Activated CD8-positive, alpha-beta memory T cell treated with anti-CD3 and anti-CD28 coated beads, Interleukin-2, amount 10 ng/mL, durations not matched to agents 7 days and 5 days (primary cell): ENCODE data around the gene RABGGTB. TPM values are rescaled to one million over a fixed set of nuclear protein-coding genes. Genes with fewer than 3 reads are reported as not detected.
"Not testable (repeated sequence)": the region's sequence is repeated elsewhere in the genome, so short reads cannot be mapped to it uniquely, and the experiment has no call there.

Experiments
- ATAC-seq: fragments of 150-1000 bp; cut with Tn5 transposase; one replicate; pipeline ENCODE4 v1.10.0; 2021; ENCODE audit warnings: moderate library complexity
- CTCF ChIA-PET: fragments of 350-600 bp; sonication (Branson Sonifier 250); formaldehyde crosslinking; loops from one replicate; lab custom pipeline; 2021; ENCODE audit warnings: antibody characterized with exemption; lab: Charles Lee
- DNase-seq: peaks from one replicate; pipeline ENCODE4 v3.0.0-alpha.2; 2020
- H3K27ac Mint-ChIP-seq: one replicate; pipeline ENCODE4 v1.8.0; 2021; ENCODE audit warnings: mild to moderate bottlenecking, mixed read lengths
- H3K27me3 Mint-ChIP-seq: one replicate; pipeline ENCODE4 v1.8.0; 2021; ENCODE audit warnings: mixed read lengths
- H3K36me3 Mint-ChIP-seq: one replicate; pipeline ENCODE4 v1.8.0; 2021; ENCODE audit warnings: mild to moderate bottlenecking, mixed read lengths
- H3K4me1 Mint-ChIP-seq: one replicate; pipeline ENCODE4 v1.8.0; 2021; ENCODE audit warnings: mixed read lengths
- H3K4me3 Mint-ChIP-seq: one replicate; pipeline ENCODE4 v1.8.0; 2021; ENCODE audit warnings: mild to moderate bottlenecking, moderate library complexity, mixed read lengths
- H3K9me3 Mint-ChIP-seq: one replicate; pipeline ENCODE4 v1.8.0; 2022; ENCODE audit warnings: low read depth, mixed read lengths
- total RNA-seq, 2 experiments: library from RNA; stranded (reverse); gene quantifications; one replicate each; pipeline ENCODE4 v1.2.3, GENCODE V29; 2021

The RABGGTB gene
- total RNA-seq = 100 to 1,000 TPM in 1 of 2 experiments, 10 to 100 TPM in 1; 94.0 to 114 TPM

DNA sequence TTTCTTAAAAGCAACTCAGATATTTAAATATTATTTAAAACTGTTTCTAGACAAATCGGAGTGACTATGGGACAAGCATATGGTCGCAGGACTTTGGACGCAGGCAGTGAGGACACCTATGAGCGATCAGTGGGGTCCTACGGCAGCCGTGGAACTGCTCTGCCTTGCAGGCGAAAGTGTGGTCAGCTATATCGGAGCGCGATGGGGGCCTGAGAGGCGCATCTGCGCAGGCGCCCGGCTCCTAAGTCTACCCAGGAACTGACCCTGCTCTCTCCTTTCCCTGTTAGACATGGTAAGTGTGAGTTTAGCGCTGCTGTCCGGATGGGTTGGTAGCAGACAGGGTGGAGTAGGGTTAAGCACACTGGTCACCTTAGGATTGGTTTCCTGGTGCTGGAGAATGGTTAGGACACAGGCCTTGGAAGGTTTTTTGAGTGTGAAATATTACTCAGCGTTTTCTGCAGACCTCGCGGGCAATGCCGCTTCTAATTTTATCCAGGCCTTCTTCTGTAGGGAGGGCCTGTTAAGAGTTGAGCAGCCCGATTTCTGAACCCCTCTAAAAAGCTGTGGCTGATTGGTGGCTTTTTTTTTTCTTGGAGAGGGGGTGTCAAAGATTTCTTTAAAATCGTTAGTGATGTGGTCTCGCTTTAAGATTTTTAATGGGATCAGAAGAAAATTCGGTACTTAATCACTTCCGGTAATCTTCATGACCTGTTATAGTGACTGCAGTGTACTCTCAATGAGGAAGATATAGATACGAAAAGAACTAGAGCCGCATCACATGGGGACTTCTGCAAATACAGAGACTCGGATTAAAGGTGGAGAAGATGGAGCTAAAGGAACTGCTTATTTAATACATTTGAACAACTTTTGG, at the start of gene RABGGTB:
RABGGTB (plus strand) TSS at position 274 of the 871 bp plus-strand sequence; CDS start at position 290, 16 bp downstream.
- Mint-ChIP-seq H3K4me1 (peaks cover 37% of the 10 kb centered on the region), H3K27me3 (peaks cover 3% of the 10 kb centered on the region), H3K36me3 (peaks cover 48% of the 10 kb centered on the region), H3K27ac (peak within 1 kb of the TSS; percentile 90), H3K9me3 (no peaks in the 10 kb centered on the region), H3K4me3 (peak within 1 kb of the TSS; percentile 99)
- DNase-seq (peak; percentile 97), ATAC-seq (peak; percentile 96)
- CTCF ChIA-PET = interaction anchor here (0.7 kb wide), 1 partner anchor 9 kb away, joined by 4 read pairs; no protein-coding TSS in a partner anchor

DNA sequence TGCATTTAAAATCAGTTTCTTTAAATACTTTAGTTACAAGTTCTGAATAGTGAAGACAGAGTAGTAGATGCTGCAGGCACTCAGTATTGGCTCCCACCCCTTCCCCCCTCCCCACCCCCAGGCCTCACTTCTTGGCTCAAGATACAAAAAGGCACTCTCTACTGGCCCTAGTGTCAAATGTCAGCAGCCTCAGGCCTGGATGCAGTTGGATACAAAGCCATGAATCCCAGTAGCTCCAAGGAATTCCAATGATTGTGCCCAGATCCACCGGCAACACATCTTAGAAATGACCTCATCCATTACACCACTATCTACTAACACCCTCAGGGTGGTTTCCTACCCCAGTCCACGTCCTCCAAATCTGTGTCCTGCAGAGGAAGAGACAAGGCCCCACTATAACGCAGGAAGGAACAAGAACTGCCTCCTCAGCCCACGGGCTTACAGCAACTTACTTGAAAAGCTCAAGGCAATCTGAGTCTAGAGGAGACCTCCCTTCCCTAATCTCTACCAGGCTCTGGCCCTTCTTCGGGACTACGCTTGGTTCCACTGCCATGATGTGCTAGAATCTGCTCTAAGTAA, 43.9 kb upstream of the RABGGTB start:
- Mint-ChIP-seq H3K9me3 (no peaks in the 10 kb centered on the region), H3K4me1 (peaks cover 4% of the 10 kb centered on the region), H3K4me3 (no peak overlapping the region), H3K27me3 (no peaks in the 10 kb centered on the region), H3K36me3 (peaks cover 32% of the 10 kb centered on the region), H3K27ac (no peak overlapping the region)
- ATAC-seq (no peak), DNase-seq (no peak)
- CTCF ChIA-PET = no interaction called here

DNA sequence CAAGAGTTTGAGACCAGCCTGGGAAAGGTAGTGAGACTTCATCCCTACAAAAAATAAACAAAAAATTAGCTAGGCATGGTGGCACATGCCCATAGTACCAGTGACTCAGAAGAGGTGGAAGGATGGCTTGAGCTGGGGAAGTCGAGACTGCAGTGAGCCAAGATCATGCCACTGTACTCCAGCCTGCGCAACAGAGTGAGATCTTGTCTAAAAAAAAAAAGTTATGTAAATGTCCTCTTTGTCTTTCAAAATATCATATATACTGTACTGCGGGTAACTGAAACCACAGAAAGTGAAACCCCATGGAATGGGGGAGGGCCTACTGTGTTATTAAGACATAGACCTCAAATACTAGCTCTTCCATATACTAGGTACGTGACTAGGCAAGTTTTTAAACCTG, 40.8 kb upstream of the RABGGTB start:
- Mint-ChIP-seq H3K9me3 (no peaks in the 10 kb centered on the region), H3K4me3 (no peak overlapping the region), H3K4me1 (peaks cover 4% of the 10 kb centered on the region), H3K27ac (no peak overlapping the region), H3K36me3 (peaks cover 27% of the 10 kb centered on the region), H3K27me3 (no peaks in the 10 kb centered on the region)
- CTCF ChIA-PET = no interaction called here
- ATAC-seq = no peak
- DNase-seq = no peak

DNA sequence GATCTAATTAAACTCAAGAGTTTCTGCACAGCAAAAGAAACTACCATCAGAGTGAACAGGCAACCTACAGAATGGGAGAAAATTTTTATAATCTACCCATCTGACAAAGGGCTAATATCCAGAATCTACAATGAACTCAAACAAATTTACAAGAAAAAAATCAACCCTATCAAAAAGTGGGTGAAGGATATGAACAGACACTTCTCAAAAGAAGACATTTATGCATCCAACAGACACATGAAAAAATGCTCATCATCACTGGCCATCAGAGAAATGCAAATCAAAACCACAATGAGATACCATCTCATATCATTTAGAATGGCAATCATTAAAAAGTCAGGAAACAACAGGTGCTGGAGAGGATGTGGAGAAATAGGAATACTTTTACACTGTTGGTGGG, 28.8 kb upstream of the RABGGTB start:
- H3K27ac Mint-ChIP-seq, H3K27me3 Mint-ChIP-seq, H3K4me3 Mint-ChIP-seq, H3K9me3 Mint-ChIP-seq, ATAC-seq, H3K4me1 Mint-ChIP-seq, DNase-seq, CTCF ChIA-PET: not testable (repeated sequence)
- peaks cover 67% of the 10 kb centered on the region for H3K36me3 Mint-ChIP-seq

DNA sequence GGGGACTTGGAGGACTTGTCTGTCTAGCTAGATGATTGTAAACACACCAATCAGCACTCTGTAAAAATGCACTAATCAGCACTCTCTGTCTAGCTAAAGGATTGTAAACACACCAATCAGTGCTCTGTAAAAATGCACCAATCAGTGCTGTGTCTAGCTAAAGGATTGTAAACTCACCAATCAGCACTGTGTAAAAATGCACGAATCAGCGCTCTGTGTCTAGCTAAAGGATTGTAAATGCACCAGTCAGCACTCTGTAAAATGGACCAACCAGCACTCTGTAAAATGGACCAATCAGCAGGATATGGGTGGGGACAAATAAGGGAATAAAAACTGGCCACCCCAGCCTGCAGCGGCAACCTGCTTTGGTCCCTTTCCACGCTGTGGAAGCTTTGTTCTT, 27.5 kb upstream of the RABGGTB start:
- DNase-seq, H3K4me1 Mint-ChIP-seq, H3K9me3 Mint-ChIP-seq, ATAC-seq, H3K4me3 Mint-ChIP-seq, H3K27me3 Mint-ChIP-seq, H3K27ac Mint-ChIP-seq, CTCF ChIA-PET: not testable (repeated sequence)
- H3K36me3 Mint-ChIP-seq = peaks cover 57% of the 10 kb centered on the region

DNA sequence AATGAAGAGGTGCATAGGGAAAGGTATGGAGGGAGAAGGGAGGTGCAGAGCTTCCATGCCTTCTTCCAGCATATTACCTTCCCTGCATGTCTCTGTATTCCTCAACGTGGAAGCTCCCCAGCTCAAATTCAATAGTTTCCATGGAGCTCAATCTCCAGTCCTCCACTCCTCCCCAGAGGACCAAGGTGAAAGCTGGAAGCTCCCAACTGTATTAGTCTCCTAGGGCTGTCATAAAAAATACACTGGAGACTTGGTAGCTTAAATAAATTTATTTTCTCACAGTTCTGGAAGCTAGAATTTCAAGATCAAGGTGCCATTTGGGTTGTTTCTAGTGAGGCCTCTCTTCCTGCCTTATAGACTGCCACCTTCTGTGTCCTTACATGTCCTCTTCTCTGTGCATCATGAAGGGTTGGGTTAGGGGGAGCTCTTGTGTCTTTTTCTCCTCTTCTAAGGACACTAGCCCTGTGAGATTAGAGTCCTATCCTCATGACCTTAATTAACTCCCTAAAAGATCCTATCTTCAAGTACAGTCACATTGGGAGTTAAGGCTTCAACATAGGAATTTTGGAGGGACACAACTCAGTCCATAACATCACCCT, 21.9 kb upstream of the RABGGTB start:
- Mint-ChIP-seq H3K4me3 (no peak overlapping the region), H3K4me1 (no peaks in the 10 kb centered on the region), H3K27ac (no peak overlapping the region), H3K9me3 (no peaks in the 10 kb centered on the region), H3K36me3 (peaks cover 15% of the 10 kb centered on the region), H3K27me3 (no peaks in the 10 kb centered on the region)
- no peak for DNase-seq
- CTCF ChIA-PET = interaction anchor here (0.9 to 1.2 kb wide), 2 partner anchors 25 to 42 kb away, joined by 3 read pairs; no protein-coding TSS in a partner anchor
- ATAC-seq = no peak

DNA sequence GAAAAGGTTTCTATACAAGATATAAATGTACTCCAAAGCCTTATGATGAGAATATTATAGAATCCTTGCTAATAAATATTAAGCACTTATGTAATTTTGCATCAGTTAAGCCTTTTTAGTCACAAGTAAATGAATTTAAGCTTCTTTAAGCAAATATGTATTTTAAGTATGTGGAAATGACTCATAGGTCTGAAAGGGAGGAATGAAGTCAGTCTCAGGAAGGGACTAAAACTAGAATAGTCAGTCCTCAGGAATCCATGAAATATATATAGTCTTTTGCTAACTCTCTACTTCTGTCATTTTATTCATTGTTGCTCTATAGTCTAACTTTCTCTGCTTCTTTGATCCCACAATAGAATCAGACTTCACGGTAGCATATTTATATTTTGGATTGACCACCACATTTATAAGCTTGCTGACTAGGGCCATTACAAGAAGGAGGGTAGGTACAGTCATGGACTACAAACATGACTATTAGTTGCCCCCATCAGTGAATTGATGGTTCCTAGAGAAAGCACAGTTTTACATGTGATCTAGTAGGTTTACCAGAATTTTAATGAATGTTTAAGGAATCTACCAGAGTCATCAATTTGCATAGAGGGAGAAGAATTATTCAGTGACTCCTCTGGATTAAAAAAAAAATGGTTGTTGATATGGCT, 20.2 kb upstream of the RABGGTB start:
- CTCF ChIA-PET = no interaction called here
- no peaks in the 10 kb centered on the region for H3K9me3 Mint-ChIP-seq
- no peak overlapping the region for H3K27ac Mint-ChIP-seq
- H3K27me3 Mint-ChIP-seq = no peaks in the 10 kb centered on the region
- H3K4me1 Mint-ChIP-seq = no peaks in the 10 kb centered on the region
- no peak for ATAC-seq
- H3K36me3 Mint-ChIP-seq = peaks cover 11% of the 10 kb centered on the region
- no peak overlapping the region for H3K4me3 Mint-ChIP-seq
- no peak for DNase-seq

DNA sequence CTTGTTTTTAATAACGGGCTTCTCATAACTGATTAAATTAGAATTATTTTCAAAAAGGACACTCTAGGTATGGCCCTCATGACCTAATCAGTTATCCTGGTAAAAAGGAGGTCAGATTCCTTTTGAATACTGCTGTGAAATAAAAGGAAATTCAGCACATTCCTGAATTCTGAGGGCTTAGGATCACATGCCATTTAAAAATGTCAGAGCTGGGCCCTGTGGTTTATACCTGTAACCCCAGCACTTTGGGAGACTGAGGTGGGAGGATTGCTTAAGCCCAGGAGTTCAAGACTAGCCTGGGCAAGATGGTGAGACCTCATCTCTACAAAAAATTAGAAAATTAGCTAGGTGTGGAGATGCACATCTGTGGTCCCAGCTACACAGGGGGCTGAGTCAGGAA, 18.0 kb upstream of the RABGGTB start:
- DNase-seq (no peak), ATAC-seq (no peak)
- Mint-ChIP-seq H3K27me3 (no peaks in the 10 kb centered on the region), H3K4me1 (no peaks in the 10 kb centered on the region), H3K9me3 (no peaks in the 10 kb centered on the region), H3K27ac (no peak overlapping the region), H3K4me3 (no peak overlapping the region), H3K36me3 (peaks cover 5% of the 10 kb centered on the region)
- CTCF ChIA-PET = no interaction called here

DNA sequence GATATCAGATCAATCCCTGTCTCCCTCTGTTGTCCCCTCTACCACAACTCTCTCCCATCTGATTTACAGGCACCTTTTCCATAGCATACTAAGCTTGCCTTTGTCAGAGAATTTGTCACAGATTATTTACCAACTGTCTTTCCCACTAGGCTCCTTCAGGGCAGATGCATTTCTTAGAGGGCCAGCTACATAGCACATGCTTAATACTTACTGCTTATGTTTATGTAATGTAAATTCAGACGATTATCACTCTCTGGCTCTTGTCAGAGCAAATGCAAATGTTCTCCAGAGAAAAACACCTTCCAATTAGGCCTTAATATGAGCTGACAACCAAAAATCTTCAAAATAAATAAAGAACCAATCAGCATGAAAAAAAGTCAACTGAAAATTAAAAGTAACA, 15.3 kb upstream of the RABGGTB start:
- peaks cover 2% of the 10 kb centered on the region for H3K9me3 Mint-ChIP-seq
- H3K4me3 Mint-ChIP-seq = no peak overlapping the region
- ATAC-seq (no peak), DNase-seq (no peak)
- peaks cover 5% of the 10 kb centered on the region for H3K4me1 Mint-ChIP-seq
- H3K27ac Mint-ChIP-seq = no peak overlapping the region
- H3K36me3 Mint-ChIP-seq = no peaks in the 10 kb centered on the region
- CTCF ChIA-PET = no interaction called here
- H3K27me3 Mint-ChIP-seq = no peaks in the 10 kb centered on the region

DNA sequence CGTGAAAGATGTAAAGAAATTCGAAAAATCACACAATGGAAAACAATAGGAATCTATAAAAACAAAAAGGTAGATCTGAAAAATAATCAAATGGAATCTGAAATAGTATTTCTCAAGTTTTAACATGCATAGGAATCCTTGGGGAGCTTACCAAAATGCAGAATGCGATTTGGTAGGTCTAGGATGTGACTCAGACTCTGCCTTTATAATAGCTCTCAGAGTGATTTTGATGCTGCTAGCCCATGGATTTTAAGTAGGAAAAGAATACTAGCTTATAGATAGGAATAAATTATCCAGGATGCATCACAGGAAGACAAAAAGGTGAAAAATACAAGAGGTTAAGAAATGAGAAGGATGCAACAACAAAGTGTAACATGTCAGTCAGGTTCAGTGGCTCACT, 14.1 kb upstream of the RABGGTB start:
- no peak overlapping the region for H3K4me3 Mint-ChIP-seq
- ATAC-seq = no peak
- no peaks in the 10 kb centered on the region for H3K36me3 Mint-ChIP-seq
- peaks cover 5% of the 10 kb centered on the region for H3K4me1 Mint-ChIP-seq
- H3K27me3 Mint-ChIP-seq = no peaks in the 10 kb centered on the region
- H3K27ac Mint-ChIP-seq = no peak overlapping the region
- no peak for DNase-seq
- CTCF ChIA-PET = no interaction called here
- H3K9me3 Mint-ChIP-seq = peaks cover 2% of the 10 kb centered on the region

DNA sequence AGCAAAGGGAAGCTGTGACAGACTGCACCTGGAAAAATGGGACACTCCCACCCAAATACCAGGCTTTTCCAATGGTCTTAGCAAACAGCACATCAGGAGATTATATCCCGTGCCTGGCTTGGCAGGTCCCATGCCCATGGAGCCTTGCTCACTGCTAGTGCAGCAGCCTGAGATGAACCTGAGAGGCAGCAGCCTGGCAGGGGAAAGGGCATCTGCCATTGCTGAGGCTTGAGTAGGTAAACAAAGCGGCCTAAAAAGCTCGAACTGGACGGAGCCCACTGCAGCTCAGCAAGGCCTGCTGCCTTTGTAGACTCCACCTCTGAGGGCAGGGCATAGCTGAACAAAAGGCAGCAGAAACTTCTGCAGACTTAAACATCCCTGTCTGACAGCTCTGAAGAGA, 8.2 kb upstream of the RABGGTB start:
- CTCF ChIA-PET = not testable (repeated sequence)

DNA sequence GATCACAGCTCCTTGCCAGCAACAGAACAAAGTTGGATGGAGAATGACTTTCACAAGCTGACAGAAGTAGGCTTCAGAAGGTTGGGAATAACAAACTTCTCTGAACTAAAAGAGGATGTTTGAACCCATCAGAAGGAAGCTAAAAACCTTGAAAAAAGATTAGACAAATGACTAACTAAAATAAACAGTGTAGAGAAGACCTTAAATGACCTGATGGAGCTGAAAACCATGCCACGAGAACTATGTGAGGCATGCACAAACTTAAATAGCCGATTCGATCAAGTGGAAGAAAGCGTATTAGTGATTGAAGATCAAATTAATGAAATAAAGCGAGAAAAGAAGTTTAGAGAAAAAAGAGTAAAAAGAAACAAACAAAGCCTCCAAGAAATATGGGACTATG, 7.4 kb upstream of the RABGGTB start:
- H3K27ac Mint-ChIP-seq, H3K36me3 Mint-ChIP-seq, CTCF ChIA-PET, H3K9me3 Mint-ChIP-seq, ATAC-seq, DNase-seq, H3K4me3 Mint-ChIP-seq: not testable (repeated sequence)
- Mint-ChIP-seq H3K27me3 (peaks cover 13% of the 10 kb centered on the region), H3K4me1 (peaks cover 17% of the 10 kb centered on the region)

More for the DNA sequence above, 8.2 kb upstream of the RABGGTB start:
- ATAC-seq, H3K36me3 Mint-ChIP-seq, H3K9me3 Mint-ChIP-seq, H3K27ac Mint-ChIP-seq, H3K4me3 Mint-ChIP-seq, DNase-seq: not testable (repeated sequence)
- peaks cover 15% of the 10 kb centered on the region for H3K4me1 Mint-ChIP-seq
- H3K27me3 Mint-ChIP-seq = peaks cover 13% of the 10 kb centered on the region

DNA sequence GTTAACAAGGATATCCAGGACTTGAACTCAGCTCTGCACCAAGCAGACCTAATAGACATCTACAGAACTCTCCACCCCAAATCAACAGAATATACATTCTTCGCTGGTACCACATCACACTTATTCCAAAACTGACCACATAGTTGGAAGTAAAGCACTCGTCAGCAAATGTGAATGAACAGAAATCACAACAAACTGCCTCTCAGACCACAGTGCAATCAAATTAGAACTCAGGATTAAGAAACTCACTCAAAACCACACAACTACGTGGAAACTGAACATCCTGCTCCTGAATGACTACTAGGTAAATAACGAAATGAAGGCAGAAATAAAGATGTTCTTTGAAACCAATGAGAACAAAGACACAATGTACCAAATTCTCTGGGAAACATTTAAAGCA, 5.9 kb upstream of the RABGGTB start:
- H3K4me3 Mint-ChIP-seq, ATAC-seq, H3K9me3 Mint-ChIP-seq, DNase-seq, H3K27ac Mint-ChIP-seq, H3K36me3 Mint-ChIP-seq: not testable (repeated sequence)
- Mint-ChIP-seq H3K4me1 (peaks cover 17% of the 10 kb centered on the region), H3K27me3 (peaks cover 13% of the 10 kb centered on the region)
- CTCF ChIA-PET = interaction anchor here (1.2 kb wide), 1 partner anchor 44 kb away, joined by 3 read pairs; no protein-coding TSS in a partner anchor
